Neural progenitor cell (in vitro differentiated cells): ENCODE measurements around the gene CDH23.

Experiments used
- EZH2phosphoT487 ChIP-seq: fragments of 200-600 bp; sonication (generic); IDR thresholded peaks from 2 replicates; pipeline ENCODE4 v1.6.1; 2017; ENCODE audit warnings: antibody characterized with exemption
- TF ChIP-seq, protein P1 (sequence below): fragments of 200-600 bp; sonication (generic); IDR thresholded peaks from 2 replicates; pipeline ENCODE4 v1.5.1; 2017; ENCODE audit warnings: antibody characterized with exemption, mild to moderate bottlenecking

DNA sequence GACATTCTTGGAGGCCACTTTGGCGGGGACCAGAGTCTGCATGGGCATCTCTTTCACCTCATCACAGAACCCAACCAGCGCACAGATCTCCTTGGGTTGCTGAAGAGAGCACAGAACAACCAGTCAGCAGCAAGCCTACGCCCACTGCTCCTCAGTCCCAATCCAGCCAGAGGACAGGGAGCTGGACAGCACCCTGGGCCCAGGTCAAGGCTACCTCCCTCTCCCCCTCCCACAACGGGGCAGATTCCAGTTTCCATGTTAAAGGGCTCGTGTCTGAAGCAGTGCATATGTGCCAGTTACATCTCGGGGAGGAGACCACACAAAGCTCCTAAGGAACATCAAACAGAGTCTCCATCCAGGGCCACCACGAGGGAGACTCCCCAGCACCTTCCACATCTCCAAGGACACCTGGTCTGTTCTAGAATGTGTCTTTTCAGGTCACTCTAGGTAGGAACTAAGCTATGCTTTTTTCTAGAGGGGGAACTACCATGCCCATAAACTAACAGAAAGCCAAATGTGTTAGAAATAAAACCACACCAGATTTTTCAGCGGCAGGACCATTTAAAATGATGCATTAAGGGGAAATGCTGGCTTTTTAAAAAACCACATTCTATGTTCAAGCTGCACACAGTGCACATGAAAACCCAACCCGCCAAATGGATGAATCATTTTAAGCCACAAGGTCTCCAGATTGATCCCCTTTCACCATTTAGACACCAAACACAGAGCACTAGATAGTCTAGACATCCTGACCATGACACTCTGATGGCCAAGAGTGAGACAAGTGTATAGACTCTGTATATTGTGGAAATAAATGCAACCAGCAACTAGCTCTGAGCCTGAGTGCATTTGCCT is 425.4 kb downstream of the CDH23 start:
- TF ChIP-seq, protein P1, sequence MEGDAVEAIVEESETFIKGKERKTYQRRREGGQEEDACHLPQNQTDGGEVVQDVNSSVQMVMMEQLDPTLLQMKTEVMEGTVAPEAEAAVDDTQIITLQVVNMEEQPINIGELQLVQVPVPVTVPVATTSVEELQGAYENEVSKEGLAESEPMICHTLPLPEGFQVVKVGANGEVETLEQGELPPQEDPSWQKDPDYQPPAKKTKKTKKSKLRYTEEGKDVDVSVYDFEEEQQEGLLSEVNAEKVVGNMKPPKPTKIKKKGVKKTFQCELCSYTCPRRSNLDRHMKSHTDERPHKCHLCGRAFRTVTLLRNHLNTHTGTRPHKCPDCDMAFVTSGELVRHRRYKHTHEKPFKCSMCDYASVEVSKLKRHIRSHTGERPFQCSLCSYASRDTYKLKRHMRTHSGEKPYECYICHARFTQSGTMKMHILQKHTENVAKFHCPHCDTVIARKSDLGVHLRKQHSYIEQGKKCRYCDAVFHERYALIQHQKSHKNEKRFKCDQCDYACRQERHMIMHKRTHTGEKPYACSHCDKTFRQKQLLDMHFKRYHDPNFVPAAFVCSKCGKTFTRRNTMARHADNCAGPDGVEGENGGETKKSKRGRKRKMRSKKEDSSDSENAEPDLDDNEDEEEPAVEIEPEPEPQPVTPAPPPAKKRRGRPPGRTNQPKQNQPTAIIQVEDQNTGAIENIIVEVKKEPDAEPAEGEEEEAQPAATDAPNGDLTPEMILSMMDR = no peak
- TF ChIP-seq EZH2phosphoT487 = no peak
